SK-N-SH (cell line): ENCODE results near the gene MROH7. TPM values are rescaled to one million over a fixed set of nuclear protein-coding genes. Genes with fewer than 3 reads are reported as not detected.

Experiments
- CTCF ChIA-PET: fragments of 300-600, 350-600 bp; formaldehyde crosslinking; extraction: SDS; loops from one replicate; lab custom pipeline; 2021; lab: Yijun Ruan, JAX
- POLR2A ChIA-PET: fragments of 350-600 bp; sonication (Branson Sonifier 250); formaldehyde crosslinking; extraction: SDS; loops from one replicate; lab custom pipeline; 2020; ENCODE audit warnings: antibody characterized with exemption, inconsistent platforms; lab: Yijun Ruan, JAX
- DNase-seq: peaks from one replicate; pipeline ENCODE4 v3.0.0; 2012
- H2AFZ ChIP-seq: fragments of 200-600 bp; sonication (generic); 2 replicates; pipeline ENCODE4 v1.8.1; 2016; ENCODE audit warnings: antibody characterized with exemption, mild to moderate bottlenecking, low read depth
- H3F3A ChIP-seq: fragments of 200-600 bp; sonication (generic); replicated peaks from 2 replicates; pipeline ENCODE3; 2016; ENCODE audit warnings: antibody characterized with exemption, mild to moderate bottlenecking; ENCODE audit not compliant: insufficient read depth
- H3K27ac ChIP-seq, 2 experiments: fragments of 200-500 bp in 1 of 2; fragments of 200-600 bp in 1 of 2; sonication (Bioruptor generic) in 1 of 2; sonication (generic), shearing (Covaris generic) in 1 of 2; 2 replicates each; pipeline versions ENCODE4 v1.5.1 to v1.6.1; 2014 to 2016; ENCODE audit warnings: low read depth in 2 of 2, inconsistent platforms in 1 of 2, low read length in 1 of 2, mild to moderate bottlenecking in 1 of 2, mixed read lengths in 1 of 2
- H3K27me3 ChIP-seq: fragments of 200-600 bp; sonication (generic), shearing (Covaris generic); 2 replicates; pipeline ENCODE4 v1.6.1; 2016; ENCODE audit warnings: mixed run types; ENCODE audit not compliant: insufficient read depth
- H3K36me3 ChIP-seq, 2 experiments: fragments of 200-500 bp in 1 of 2; fragments of 200-600 bp in 1 of 2; sonication (Bioruptor generic) in 1 of 2; sonication (generic) in 1 of 2; replicated peaks in 1 of 2; 2 replicates each; pipeline versions ENCODE3 to v1.5.1; 2014 to 2016; ENCODE audit warnings: low read length in 1 of 2, mild to moderate bottlenecking in 1 of 2; ENCODE audit not compliant: insufficient read depth in 2 of 2, control insufficient read depth in 1 of 2
- H3K4me1 ChIP-seq, 2 experiments: fragments of 200-500 bp in 1 of 2; fragments of 200-600 bp in 1 of 2; sonication (Bioruptor generic) in 1 of 2; sonication (generic), shearing (Covaris generic) in 1 of 2; 2 replicates each; pipeline versions ENCODE4 v1.5.1 to v1.6.1; 2014 to 2016; ENCODE audit warnings: low read depth in 1 of 2, low read length in 1 of 2, mixed run types in 1 of 2; ENCODE audit not compliant: insufficient read depth in 2 of 2, control insufficient read depth in 1 of 2
- H3K4me2 ChIP-seq: fragments of 200-600 bp; sonication (generic), shearing (Covaris generic); 2 replicates; pipeline ENCODE4 v1.6.1; 2017; ENCODE audit warnings: mixed run types
- H3K4me3 ChIP-seq, 2 experiments: fragments of 200-500 bp in 1 of 2; fragments of 200-600 bp in 1 of 2; sonication (Bioruptor generic) in 1 of 2; sonication (generic), shearing (Covaris generic) in 1 of 2; 2 replicates each; pipeline versions ENCODE4 v1.5.1 to v1.8.1; 2014 to 2016; ENCODE audit warnings: low read depth in 2 of 2, inconsistent platforms in 1 of 2, low read length in 1 of 2, mild to moderate bottlenecking in 1 of 2, mixed read lengths in 1 of 2, moderate library complexity in 1 of 2
- H3K79me2 ChIP-seq: fragments of 200-600 bp; sonication (generic); 2 replicates; pipeline ENCODE4 v1.8.1; 2017; ENCODE audit warnings: mild to moderate bottlenecking; ENCODE audit not compliant: insufficient read depth
- H3K9ac ChIP-seq: fragments of 200-600 bp; sonication (generic); 2 replicates; pipeline ENCODE4 v1.6.1; 2017; ENCODE audit warnings: mixed run types
- H3K9me2 ChIP-seq: fragments of 200-600 bp; sonication (generic); 2 replicates; pipeline ENCODE4 v1.6.1; 2017; ENCODE audit warnings: mixed run types
- H3K9me3 ChIP-seq: fragments of 200-600 bp; sonication (generic); 2 replicates; pipeline ENCODE4 v1.6.1; 2017; ENCODE audit warnings: mixed run types, mild to moderate bottlenecking, moderate library complexity
- H4K20me1 ChIP-seq: fragments of 200-600 bp; sonication (generic); 2 replicates; pipeline ENCODE4 v1.6.1; 2017; ENCODE audit warnings: mild to moderate bottlenecking, mixed run types; ENCODE audit not compliant: insufficient read depth
- CHD2 ChIP-seq: fragments of 150-350 bp; IDR thresholded peaks from 2 replicates; pipeline ENCODE4 v1.6.1; 2018; ENCODE audit warnings: low read length; ENCODE audit not compliant: partially characterized antibody
- EP300 ChIP-seq, 2 experiments: IDR thresholded peaks; 2 replicates each; pipeline versions ENCODE4 v1.4.0 to v1.6.1; 2012; ENCODE audit warnings: borderline replicate concordance in 1 of 2, low read depth in 1 of 2, low read length in 1 of 2
- EZH2phosphoT487 ChIP-seq: fragments of 200-600 bp; sonication (generic); IDR thresholded peaks from 2 replicates; pipeline ENCODE4 v1.6.1; 2017; ENCODE audit warnings: low read depth, mixed run types, mild to moderate bottlenecking, antibody characterized with exemption, moderate library complexity, borderline replicate concordance
- GABPA ChIP-seq: IDR thresholded peaks from 2 replicates; pipeline ENCODE4 v1.4.0; 2012; ENCODE audit warnings: low read depth, mild to moderate bottlenecking
- IRF3 ChIP-seq: fragments of 150-350 bp; IDR thresholded peaks from 2 replicates; pipeline ENCODE4 v1.6.1; 2016; ENCODE audit warnings: mild to moderate bottlenecking, low read depth, low read length
- NFIC ChIP-seq: IDR thresholded peaks from 2 replicates; pipeline ENCODE4 v1.4.0; 2012; ENCODE audit warnings: borderline replicate concordance
- NRF1 ChIP-seq: IDR thresholded peaks from 2 replicates; pipeline ENCODE4 v1.6.1; 2012; ENCODE audit warnings: low read depth, mild to moderate bottlenecking, low read length
- RCOR1 ChIP-seq: fragments of 150-350 bp; IDR thresholded peaks from 2 replicates; pipeline ENCODE4 v1.6.1; 2017; ENCODE audit warnings: antibody characterized with exemption, low read length
- RFX5 ChIP-seq: IDR thresholded peaks from 2 replicates; pipeline ENCODE4 v1.6.1; 2012; ENCODE audit warnings: mild to moderate bottlenecking, improper control_type of control experiment, low read length
- SIN3A ChIP-seq: IDR thresholded peaks from 2 replicates; pipeline ENCODE4 v1.6.1; 2012; ENCODE audit warnings: low read depth, mild to moderate bottlenecking, low read length, moderate library complexity, borderline replicate concordance
- TAF1 ChIP-seq: IDR thresholded peaks from 2 replicates; pipeline ENCODE4 v1.6.1; 2012; ENCODE audit warnings: low read depth, mild to moderate bottlenecking, low read length, moderate library complexity, borderline replicate concordance
- USF2 ChIP-seq: fragments of 150-350 bp; IDR thresholded peaks from 2 replicates; pipeline ENCODE4 v1.6.1; 2017; ENCODE audit warnings: antibody characterized with exemption, low read length, low read depth, borderline replicate concordance
- WGBS: methylation state at CpG from one replicate; pipeline ENCODE4 v1.1.6; 2017; ENCODE audit warnings: low lambda C conversion rate; 5-methylcytosine and 5-hydroxymethylcytosine counted together
- polyA plus RNA-seq, 3 experiments: library from polyadenylated mRNA; depleted of rRNA; stranded (reverse); fragments of >200 nt; gene quantifications; 2 replicates each; pipeline ENCODE4 v1.2.3, GENCODE V29; 2012
- TF ChIP-seq, protein P1 (sequence below): IDR thresholded peaks from 2 replicates; pipeline ENCODE4 v1.4.0; 2012; ENCODE audit warnings: low read depth, borderline replicate concordance

Gene MROH7
- polyA plus RNA-seq, 1 of the 3 experiments (the other 2 are of a cell fraction) = 0.51 TPM

- H3K36me3 ChIP-seq = peaks cover 0 to 17% of the 10 kb centered on the region in 2 experiments
Observed at GRCh38 chr1:54745864-54746263, 104.3 kb downstream of the MROH7 start.

GRCh38 chr1:54748094-54748835 lies 106.7 kb downstream of the MROH7 start:
- no peak overlapping the region for H3K4me2 ChIP-seq
- H3K9ac ChIP-seq = no peak overlapping the region
- no peak for DNase-seq
- no peaks in the 10 kb centered on the region for H3K27me3 ChIP-seq
- no peak overlapping the region for H3K4me3 ChIP-seq
- no peaks in the 10 kb centered on the region for H3K9me2 ChIP-seq
- H3K27ac ChIP-seq = no peak overlapping the region
- TF ChIP-seq IRF3 = no peak
- no peak for TF ChIP-seq RFX5
- TF ChIP-seq SIN3A = no peak
- no peak for TF ChIP-seq GABPA
- TF ChIP-seq EP300 (IDR thresholded peaks at IDR 0.05; ENCODE audit: borderline replicate concordance in 1 of 2, low read depth in 1 of 2, low read length in 1 of 2) = no peak
- no peak for TF ChIP-seq NFIC
- TF ChIP-seq NRF1 = no peak
- ChIA-PET CTCF (no interaction called here), POLR2A (no interaction called here)
- H3K9me3 ChIP-seq = no peaks in the 10 kb centered on the region
- no peaks in the 10 kb centered on the region for H3K79me2 ChIP-seq
- H3F3A ChIP-seq = no peaks in the 10 kb centered on the region
- no peak overlapping the region for H2AFZ ChIP-seq
- H3K36me3 ChIP-seq = peaks cover 0 to 2% of the 10 kb centered on the region in 2 experiments
- no CpG with 5 or more reads among the region's 14 CpGs for WGBS
- H3K4me1 ChIP-seq = peaks cover 0 to 2% of the 10 kb centered on the region in 2 experiments; a peak in 1 of 4 replicates
- H4K20me1 ChIP-seq = no peaks in the 10 kb centered on the region

More at GRCh38 chr1:54745864-54746263, 104.3 kb downstream of the MROH7 start:
- no peaks in the 10 kb centered on the region for H3F3A ChIP-seq
- no peak overlapping the region for H3K27ac ChIP-seq
- H3K9ac ChIP-seq = no peak overlapping the region
- no peaks in the 10 kb centered on the region; a peak in 1 of 4 replicates for H3K4me1 ChIP-seq
- no peak overlapping the region for H3K4me2 ChIP-seq
- CTCF ChIA-PET = no interaction called here
- WGBS = 100% methylated on average over 2 of the region's 4 CpGs
- no peaks in the 10 kb centered on the region for H4K20me1 ChIP-seq
- no peaks in the 10 kb centered on the region for H3K9me3 ChIP-seq
- DNase-seq = no peak
- no peak overlapping the region for H3K4me3 ChIP-seq
- TF ChIP-seq EZH2phosphoT487 = no peak
- TF ChIP-seq, protein P1, sequence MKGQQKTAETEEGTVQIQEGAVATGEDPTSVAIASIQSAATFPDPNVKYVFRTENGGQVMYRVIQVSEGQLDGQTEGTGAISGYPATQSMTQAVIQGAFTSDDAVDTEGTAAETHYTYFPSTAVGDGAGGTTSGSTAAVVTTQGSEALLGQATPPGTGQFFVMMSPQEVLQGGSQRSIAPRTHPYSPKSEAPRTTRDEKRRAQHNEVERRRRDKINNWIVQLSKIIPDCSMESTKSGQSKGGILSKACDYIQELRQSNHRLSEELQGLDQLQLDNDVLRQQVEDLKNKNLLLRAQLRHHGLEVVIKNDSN = no peak
- TF ChIP-seq USF2 = no peak
- no peak for TF ChIP-seq NRF1
- TF ChIP-seq CHD2 = no peak
- TF ChIP-seq RCOR1 = no peak
- TF ChIP-seq GABPA = no peak
- no peak for TF ChIP-seq TAF1
- TF ChIP-seq, all 33 proteins: peak for 0
- no peak overlapping the region for H2AFZ ChIP-seq
- H3K27me3 ChIP-seq = no peaks in the 10 kb centered on the region
- H3K9me2 ChIP-seq = no peaks in the 10 kb centered on the region
- H3K79me2 ChIP-seq = no peaks in the 10 kb centered on the region
- POLR2A ChIA-PET = no interaction called here
